AG09319 (cell line): ENCODE results near the gene HOXA10.

ENCODE experiments used
- DNase-seq: peaks from one replicate; pipeline ENCODE4 v3.0.0-alpha.2; 2010; ENCODE audit warnings: low read depth; ENCODE audit errors: extremely low read depth
- CTCF ChIP-seq: IDR thresholded peaks from 2 replicates; pipeline ENCODE4 v1.5.1; 2011; ENCODE audit warnings: low read depth, mild to moderate bottlenecking, inconsistent platforms, low read length, moderate library complexity

HOXA10 gene

GRCh38 chr7:27165996-27166530, 8.1 kb downstream of the HOXA10 start:
- no peak for TF ChIP-seq CTCF
- no peak for DNase-seq

- no peak for TF ChIP-seq CTCF
- DNase-seq = no peak
Measured at GRCh38 chr7:27165089-27165995, 8.8 kb downstream of the HOXA10 start, which contains the start of gene HOXA9. Gene HOXA9, minus strand, starts transcription at chr7:27165537. Its CDS starts 80 bp downstream, at chr7:27165457.

GRCh38 chr7:27164367-27165088, 9.6 kb downstream of the HOXA10 start:
- no peak for DNase-seq
- TF ChIP-seq CTCF = no peak

- no peak for DNase-seq
- no peak for TF ChIP-seq CTCF
Measured at GRCh38 chr7:27164045-27164366, 10.1 kb downstream of the HOXA10 start.

GRCh38 chr7:27163288-27164044, 10.7 kb downstream of the HOXA10 start:
- no peak for DNase-seq
- no peak for TF ChIP-seq CTCF

GRCh38 chr7:27162561-27163287, 11.4 kb downstream of the HOXA10 start:
- DNase-seq = no peak
- TF ChIP-seq CTCF = no peak
